Measurements from ENCODE around the gene AMBRA1.

DNA sequence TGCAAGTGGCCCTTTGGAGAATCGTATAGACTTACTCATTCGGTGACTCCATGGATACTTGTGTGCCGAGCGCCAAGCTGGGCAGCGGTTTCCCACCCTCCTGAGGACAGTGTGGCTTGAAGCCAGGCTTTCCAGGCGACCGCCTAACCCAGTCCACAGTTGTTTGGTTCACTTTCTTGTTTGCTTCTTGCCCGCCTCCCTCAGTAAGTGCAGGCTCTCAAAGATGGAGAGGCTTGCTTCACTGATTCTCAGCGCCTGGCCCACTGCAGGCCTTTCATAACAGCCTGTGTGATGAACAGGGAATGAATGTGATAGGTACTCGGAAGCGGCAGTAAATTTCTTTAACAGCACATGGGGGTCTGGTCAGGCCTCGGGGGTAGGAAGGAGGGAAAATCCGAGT lies 223.6 kb downstream of the AMBRA1 start:
- TF ChIP-seq GLIS3 (CRISPR knock-in tag; IDR thresholded peaks at IDR 0.05) (no peak), ISL1 (CRISPR knock-in tag; IDR thresholded peaks at IDR 0.05) (no peak), RARB (CRISPR knock-in tag; IDR thresholded peaks at IDR 0.05) (no peak), ESRRG (CRISPR knock-in tag; IDR thresholded peaks at IDR 0.05) (no peak), ZNF8 (CRISPR knock-in tag; IDR thresholded peaks at IDR 0.05) (no peak), ZFP3 (CRISPR knock-in tag; IDR thresholded peaks at IDR 0.05) (no peak), ZFP30 (CRISPR knock-in tag; IDR thresholded peaks at IDR 0.05) (no peak), ARNTL (CRISPR knock-in tag; IDR thresholded peaks at IDR 0.05; ENCODE audit: borderline replicate concordance, low read depth) (no peak), TCF4 (CRISPR knock-in tag; IDR thresholded peaks at IDR 0.05; ENCODE audit: borderline replicate concordance) (no peak)
- TF ChIP-seq, protein P1, sequence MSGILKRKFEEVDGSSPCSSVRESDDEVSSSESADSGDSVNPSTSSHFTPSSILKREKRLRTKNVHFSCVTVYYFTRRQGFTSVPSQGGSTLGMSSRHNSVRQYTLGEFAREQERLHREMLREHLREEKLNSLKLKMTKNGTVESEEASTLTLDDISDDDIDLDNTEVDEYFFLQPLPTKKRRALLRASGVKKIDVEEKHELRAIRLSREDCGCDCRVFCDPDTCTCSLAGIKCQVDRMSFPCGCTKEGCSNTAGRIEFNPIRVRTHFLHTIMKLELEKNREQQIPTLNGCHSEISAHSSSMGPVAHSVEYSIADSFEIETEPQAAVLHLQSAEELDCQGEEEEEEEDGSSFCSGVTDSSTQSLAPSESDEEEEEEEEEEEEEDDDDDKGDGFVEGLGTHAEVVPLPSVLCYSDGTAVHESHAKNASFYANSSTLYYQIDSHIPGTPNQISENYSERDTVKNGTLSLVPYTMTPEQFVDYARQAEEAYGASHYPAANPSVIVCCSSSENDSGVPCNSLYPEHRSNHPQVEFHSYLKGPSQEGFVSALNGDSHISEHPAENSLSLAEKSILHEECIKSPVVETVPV (CRISPR knock-in tag; IDR thresholded peaks at IDR 0.05): no peak
- TF ChIP-seq, protein P2, sequence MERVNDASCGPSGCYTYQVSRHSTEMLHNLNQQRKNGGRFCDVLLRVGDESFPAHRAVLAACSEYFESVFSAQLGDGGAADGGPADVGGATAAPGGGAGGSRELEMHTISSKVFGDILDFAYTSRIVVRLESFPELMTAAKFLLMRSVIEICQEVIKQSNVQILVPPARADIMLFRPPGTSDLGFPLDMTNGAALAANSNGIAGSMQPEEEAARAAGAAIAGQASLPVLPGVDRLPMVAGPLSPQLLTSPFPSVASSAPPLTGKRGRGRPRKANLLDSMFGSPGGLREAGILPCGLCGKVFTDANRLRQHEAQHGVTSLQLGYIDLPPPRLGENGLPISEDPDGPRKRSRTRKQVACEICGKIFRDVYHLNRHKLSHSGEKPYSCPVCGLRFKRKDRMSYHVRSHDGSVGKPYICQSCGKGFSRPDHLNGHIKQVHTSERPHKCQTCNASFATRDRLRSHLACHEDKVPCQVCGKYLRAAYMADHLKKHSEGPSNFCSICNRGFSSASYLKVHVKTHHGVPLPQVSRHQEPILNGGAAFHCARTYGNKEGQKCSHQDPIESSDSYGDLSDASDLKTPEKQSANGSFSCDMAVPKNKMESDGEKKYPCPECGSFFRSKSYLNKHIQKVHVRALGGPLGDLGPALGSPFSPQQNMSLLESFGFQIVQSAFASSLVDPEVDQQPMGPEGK (CRISPR knock-in tag; IDR thresholded peaks at IDR 0.05; ENCODE audit: borderline replicate concordance): no peak
- TF ChIP-seq, protein P3, sequence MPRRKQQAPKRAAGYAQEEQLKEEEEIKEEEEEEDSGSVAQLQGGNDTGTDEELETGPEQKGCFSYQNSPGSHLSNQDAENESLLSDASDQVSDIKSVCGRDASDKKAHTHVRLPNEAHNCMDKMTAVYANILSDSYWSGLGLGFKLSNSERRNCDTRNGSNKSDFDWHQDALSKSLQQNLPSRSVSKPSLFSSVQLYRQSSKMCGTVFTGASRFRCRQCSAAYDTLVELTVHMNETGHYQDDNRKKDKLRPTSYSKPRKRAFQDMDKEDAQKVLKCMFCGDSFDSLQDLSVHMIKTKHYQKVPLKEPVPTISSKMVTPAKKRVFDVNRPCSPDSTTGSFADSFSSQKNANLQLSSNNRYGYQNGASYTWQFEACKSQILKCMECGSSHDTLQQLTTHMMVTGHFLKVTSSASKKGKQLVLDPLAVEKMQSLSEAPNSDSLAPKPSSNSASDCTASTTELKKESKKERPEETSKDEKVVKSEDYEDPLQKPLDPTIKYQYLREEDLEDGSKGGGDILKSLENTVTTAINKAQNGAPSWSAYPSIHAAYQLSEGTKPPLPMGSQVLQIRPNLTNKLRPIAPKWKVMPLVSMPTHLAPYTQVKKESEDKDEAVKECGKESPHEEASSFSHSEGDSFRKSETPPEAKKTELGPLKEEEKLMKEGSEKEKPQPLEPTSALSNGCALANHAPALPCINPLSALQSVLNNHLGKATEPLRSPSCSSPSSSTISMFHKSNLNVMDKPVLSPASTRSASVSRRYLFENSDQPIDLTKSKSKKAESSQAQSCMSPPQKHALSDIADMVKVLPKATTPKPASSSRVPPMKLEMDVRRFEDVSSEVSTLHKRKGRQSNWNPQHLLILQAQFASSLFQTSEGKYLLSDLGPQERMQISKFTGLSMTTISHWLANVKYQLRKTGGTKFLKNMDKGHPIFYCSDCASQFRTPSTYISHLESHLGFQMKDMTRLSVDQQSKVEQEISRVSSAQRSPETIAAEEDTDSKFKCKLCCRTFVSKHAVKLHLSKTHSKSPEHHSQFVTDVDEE (CRISPR knock-in tag; IDR thresholded peaks at IDR 0.05): no peak

Measured in SK-N-SH treated with all-trans-retinoic acid at 6 μM for 48 hours (cell line).